Measurements from ENCODE around the gene SPAG7.

Gene SPAG7

DNA sequence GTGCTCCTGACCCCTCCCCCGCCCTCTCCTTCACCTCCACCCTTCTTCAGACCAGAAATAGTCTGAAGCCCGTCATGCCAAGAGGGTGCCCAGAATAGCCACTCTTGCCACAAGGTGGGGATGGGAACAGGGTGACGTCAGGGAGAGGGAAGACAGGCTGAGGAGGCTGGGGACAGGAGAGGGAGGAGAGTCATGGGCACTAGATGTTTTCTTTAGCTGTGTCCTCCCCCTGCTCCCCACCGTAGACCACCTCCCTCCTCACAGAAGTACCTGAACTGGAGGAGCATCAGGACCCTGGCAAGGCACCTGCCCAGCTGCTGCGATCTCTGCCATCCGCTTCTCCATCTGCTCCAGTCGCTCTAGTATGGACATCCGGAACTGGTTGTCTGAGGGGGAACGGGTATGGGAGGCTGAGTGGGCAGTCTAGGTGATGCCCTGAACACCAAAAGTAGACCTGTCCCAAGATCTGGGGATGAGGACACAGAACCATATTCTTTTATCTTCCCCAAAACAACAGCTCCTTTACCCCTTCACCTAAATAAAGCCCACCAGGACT lies 6.6 kb upstream of the SPAG7 start:
- no peak for DNase-seq (ENCODE audit: low read depth)

DNA sequence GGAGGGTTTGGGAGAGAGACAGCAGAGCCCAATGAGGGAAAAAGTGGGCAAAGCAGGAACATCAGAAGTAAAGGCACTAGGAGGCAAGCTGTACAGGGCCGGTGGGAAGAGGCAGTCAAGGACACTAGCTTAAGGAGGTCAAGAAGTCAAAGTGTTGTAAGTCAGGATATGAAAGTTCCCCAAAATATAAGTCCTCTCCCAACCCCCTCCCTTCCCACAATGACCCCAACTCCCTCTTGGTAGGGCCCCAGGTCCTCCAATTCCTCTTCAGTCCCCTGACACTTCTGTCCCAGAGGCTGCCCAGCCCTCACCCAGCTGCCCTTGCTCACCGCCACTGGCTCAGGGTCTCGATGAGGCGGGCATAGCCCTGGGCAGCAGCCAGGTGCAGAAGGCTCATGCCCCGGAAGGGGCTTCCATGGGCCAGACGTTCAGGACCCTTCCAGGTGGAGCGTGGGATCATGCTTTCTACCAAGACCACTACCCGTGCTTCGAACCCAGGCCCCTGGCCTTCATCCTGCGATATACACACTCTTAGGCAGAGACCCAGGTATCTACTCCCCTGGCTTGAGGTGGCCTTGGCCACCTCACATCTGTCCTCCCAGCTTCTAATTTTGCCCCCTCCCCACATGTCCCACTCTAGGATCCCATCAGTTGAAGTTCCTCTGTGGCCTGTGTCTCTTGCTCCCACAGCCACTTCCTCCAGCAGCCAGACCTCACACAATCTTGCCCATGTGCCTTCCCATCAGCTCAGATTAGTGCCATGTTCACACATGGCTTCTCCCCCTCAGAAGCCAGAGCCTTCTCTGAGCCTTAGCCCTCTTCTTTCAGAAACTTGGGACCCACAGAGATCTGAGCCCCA lies 5.9 kb upstream of the SPAG7 start:
- no peak for DNase-seq (ENCODE audit: low read depth)

DNA sequence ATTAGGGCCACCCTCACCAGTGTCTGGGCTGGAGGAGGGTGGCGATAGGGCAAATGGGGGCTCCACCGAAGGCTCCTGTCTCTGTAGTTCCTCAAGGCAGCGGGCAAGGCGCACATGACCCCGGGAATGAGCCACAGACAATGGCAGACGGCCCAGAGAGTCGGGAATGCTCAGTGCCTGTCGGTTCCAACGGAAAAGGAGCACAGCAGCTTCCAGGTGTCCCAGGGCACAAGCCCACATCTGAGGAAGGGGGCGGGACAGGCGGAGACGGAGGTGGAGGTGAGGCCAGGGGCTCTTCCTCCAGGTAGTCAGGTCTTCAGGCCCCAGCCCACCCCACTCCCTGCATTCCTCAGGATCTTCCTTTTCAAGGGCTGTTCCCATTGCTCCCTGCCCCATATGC lies 5.1 kb upstream of the SPAG7 start:
- no peak for DNase-seq (ENCODE audit: low read depth)

DNA sequence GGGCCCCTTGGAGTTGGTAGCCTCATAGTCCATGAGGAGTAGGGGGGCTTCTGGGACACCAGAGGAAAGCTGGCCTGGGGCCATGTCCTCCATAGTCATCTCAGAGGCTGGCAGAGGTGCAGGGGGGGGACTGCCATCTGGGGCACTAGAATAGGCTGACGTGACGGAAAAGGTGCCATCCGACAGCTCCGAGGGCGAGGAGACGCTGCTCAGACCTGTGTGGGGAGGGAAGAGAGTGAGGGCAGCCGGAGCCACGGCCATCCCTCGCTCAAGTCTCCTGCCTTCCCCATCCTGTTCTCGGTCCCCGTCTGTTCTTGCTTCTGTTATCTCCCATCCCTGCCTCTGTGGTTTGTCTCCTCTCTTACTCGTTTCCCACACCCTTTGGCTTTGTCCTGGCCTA lies 4.7 kb upstream of the SPAG7 start:
- no peak for DNase-seq (ENCODE audit: low read depth)

DNA sequence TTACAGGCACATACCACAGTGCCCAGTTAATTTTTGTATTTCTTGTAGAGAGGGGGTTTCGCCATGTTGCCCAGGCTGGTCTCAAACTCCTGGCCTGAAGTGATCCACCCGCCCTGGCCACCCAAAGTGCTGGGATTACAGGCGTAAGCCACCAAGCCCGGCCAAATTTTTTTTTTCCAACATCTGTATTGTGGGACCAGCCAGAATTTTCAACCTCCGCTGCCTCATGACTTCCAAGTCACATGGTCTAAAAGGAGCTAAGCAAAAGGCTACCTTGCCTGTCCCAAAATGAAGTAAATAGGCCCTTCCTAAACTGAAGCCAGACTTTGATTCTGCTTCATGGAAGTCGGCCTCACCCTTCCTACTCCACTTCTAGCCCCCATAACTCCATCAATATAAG lies 4.2 kb upstream of the SPAG7 start:
- DNase-seq (ENCODE audit: low read depth) = no peak

DNA sequence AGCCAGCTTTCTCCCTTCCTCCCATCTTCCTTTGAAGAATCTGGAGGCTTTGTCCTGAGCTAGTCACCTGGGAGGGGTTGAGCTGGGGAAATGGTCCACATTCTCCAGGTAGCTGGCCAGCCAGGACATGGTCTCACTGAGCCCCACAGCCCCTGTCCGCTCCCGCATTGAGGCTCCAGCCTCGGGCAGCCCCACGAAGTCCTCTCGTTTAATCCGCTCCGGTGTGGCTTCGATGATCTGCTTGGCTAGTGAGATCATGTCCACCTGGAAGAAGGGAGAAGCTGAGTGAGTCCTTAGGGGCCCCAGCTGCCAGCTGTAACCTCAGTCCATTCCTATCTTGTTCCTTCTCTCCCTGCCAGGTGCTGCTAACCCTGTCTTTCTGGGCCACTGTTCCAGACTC lies 2.7 kb upstream of the SPAG7 start:
- DNase-seq (ENCODE audit: low read depth) = no peak

DNA sequence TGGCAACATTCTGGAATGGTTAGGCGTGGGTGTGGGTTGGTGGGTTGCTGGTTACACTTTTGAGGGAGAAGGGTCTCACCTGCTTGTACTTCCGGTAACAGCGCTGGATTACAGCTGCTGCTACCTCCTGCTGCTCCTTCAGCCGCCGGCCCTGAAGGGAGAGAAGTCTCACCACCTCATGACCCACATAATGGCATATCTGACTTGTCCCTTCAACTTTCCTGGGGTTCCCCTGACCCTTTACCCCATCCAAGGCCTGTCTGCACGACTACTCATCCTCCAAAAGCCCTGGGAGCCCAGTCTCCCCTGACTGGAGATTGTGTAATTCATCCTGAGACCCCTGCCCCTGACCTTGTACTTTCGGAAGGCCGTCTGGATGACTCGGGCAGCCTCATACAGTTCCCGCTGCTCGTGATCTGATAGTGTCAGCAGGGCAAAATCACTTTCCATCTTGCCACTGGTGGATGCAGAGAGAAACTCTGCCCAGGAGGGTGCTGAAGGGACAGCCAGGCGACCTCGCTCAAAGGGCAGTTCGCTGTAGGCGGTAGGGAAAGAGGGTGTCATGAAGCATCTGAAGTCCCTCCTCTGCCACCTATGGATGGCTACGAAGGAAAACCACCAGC lies 2.0 kb upstream of the SPAG7 start:
- peak; percentile 32 for DNase-seq (ENCODE audit: low read depth)

DNA sequence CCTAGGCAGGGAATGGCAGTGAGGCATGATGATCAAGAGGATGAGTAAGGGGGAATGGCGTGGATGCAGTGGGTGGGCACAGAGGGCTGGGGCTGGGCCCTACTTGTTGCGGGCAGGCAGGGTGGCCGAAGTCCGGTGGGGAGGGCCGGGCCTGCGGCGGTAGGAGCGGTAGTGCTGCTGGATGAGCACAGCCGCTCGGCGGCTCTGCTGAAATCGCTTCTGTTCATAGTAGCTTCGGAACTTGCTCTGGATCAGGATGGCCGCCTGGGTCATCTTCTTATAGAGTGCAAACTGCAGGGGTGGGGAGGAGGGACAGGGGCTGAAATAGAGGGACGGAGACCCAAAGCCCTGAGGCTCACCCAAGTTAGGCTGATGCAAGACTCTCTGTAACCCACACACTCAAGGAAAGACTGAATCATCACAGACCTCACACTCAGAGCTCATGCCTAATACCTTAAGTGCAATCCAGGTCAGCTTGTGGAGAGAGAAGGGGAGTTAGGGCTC lies 1.5 kb upstream of the SPAG7 start:
- DNase-seq (ENCODE audit: low read depth) = peak; percentile 95

DNA sequence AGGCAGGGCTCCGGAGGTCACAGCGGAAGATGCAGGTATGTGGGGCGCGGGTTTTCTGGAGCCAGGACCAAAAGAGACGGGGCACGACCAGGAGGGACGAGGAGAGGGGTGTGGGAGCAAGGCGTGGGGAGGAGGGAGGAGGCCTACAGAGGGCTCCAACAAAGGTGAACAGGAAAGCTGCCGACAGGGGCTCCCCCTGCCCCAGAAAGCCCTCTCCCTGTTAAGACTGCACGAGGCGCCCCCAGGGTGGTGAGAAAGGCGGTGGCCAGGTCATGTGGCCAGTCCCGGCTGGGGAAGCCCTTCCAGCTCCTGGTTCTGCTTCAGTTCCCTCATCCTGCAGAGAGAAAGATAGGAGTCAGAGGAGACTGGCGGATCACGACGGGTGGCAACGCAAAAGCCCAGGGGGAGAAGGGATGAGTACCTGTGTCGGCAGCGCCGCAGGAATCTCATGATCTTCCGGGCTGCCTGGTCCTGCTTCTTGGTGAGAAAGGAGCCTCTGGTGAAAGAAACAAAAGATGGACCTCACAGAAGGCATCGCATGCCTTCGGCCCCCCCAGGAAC lies 949 bp upstream of the SPAG7 start:
- DNase-seq (ENCODE audit: low read depth) = no peak

DNA sequence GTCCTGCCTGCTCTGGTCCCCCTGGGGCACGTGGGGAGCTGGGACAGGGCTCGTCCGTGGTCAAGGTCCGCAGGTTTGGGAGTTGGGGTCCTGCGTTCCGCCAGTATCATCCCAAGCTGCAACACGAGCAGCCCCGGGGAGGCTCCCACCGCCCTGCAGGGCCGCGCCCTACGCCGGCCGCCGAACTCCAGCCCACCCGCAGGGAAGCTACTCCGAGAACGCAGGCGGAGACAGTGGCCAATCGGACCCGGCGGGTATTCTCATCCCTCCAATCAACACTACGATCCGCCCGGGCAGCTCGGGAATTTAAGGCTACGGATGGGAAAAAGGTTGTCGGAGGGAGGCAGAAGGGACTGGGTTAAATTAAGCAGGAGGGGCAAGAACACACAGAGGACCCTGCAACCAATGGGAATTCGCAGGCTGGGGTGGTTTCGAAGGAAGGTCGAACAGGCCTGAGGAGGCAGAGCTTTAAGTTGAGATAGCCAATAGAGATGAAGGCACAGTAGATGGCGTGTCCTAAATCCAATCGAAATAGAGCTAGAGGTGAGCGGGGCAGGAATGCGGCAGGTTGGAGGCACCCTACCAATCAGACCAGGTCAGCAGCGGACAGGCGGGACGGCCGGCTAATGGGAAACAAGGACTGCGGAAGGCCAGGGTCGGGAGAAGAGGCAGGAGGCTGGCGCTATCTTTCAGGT lies 626 bp downstream of the SPAG7 start:
- DNase-seq (ENCODE audit: low read depth) = peak; percentile 100

DNA sequence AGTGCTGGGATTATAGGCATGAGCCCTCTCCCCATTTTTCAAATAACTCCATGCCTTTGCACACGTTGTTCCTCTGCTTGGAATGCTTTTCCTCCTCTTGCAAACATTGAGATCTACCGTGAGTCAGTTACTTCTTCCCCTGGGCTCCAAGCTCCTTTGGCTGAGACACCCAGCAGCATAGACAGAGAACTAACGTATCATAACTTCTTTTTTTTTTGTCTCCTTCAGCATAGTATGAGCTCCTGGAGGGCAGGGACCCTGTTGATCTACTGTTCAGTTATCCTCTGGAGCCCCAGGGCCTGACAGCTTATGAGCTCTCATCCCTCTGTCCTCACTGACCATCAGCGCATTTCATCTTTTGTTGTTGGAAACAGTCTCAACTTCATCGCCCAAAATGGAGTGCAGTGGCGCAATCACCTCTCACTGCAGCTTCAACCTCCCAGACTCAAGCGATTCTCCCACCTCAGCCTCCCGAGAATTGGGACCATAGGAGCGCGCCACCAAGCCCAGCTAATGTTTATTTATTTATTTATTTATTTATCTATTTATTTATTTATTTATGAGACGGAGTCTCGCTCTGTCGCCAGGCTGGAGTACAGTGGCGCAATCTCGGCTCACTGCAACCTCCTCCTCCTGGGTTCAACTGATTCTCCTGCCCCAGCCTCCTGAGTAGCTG lies 2.2 kb downstream of the SPAG7 start:
- DNase-seq (ENCODE audit: low read depth) = no peak

DNA sequence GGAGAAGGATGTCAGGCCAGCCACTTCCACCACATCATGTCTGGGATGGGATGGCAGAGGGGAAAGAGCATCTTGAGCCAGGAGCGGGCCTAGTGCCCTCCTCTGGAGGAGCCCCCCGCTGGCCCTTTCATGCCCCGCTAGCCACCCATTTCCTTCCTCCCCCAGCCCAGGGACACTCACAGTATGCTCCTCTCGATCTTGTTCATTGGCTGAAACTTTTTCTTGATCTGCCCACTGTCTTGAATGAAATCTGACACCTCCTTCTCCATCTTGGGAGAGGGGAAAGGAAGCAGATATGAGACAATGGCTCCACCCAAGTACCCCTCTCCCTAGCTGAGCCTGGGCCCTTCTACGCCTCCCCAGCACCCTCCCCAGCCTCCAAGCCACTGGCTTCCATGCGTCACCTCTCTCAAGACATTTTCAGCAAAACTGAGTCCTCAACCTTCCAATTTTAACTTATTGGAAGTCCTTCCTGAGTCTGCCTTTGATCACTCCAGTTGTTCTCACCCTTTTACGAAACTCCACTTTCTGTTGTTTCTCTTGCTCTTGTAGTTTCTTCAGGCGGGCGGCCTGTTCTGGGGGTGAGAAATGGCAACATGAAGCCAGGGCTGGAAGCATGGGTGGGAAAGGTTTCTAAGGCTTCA lies 7.2 kb downstream of the SPAG7 start:
- DNase-seq (ENCODE audit: low read depth) = no peak

DNA sequence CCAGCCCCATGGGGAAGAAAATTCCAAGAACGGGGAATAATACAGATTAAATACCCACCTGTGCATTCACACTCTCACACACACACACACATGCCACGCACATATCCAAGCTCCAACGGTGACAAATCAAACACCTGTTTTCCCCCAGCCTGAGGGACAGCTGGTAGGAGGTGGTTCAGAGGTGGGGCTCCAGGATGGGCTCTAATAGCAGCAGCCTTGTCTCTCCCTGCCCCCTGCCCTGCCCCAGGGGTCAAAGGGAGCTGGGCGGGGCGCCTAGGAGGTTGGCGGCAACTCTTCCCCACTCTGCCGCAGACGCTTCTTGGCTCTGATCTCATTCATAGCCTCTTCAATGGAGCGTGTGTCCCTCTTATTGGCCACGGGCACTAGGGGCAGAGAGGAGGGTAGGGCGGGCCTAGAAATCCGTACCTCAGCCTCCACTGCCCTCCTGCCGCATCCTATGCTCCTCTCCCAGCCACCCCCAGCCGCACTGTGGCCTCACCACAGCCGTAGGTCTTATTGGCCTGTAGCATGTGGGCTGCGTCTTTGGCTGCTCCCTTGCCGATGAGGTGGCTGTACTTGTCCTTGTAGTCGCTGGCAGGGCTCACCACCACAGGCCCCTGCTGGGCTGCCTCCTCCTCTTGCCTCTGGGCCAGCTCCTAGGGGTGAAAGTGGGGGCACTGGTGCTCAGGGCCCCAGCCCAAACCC lies 8.2 kb downstream of the SPAG7 start:
- DNase-seq (ENCODE audit: low read depth) = no peak

DNA sequence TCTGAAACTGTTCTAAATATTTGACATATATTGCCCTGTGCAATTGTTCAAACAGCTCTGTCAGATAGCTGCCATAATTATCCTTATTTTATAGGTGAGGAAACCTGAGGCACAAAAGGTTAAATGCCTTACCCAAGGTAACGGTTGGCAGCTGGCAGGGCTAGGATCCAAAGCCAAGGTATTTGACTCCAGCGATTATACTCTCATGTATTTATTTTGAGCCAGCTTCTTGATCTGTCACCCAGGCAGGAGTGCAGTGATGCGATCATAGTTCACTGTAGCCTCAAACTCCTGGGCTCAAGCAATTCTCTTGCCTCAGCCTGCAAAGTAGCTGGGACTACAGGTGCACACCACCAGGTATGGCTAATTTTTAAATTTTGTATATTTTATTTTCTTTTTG lies 9.5 kb downstream of the SPAG7 start:
- no peak for DNase-seq (ENCODE audit: low read depth)

DNA sequence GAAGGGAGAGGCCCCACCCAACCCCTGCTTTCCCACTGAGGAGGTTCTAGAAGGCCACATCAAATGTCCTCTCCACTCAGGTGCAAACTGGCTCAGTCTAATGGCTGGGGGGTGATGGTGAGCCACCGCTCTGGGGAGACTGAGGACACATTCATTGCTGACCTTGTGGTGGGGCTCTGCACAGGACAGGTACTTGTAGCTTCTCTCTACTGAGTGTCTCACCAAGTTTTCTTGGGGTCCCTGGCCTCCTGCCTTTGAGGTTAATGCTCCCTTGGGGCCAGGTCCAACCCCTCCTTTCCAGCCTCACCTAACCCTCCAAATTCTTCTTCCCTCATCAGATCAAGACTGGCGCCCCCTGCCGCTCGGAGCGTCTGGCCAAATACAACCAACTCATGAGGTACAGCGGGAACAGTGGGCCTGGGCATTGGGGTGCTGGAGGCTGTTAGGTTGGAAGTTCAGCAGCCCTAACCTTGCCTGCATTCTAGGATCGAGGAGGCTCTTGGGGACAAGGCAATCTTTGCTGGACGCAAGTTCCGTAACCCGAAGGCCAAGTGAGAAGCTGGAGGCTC lies 11.0 kb downstream of the SPAG7 start:
- DNase-seq (ENCODE audit: low read depth) = no peak

DNA sequence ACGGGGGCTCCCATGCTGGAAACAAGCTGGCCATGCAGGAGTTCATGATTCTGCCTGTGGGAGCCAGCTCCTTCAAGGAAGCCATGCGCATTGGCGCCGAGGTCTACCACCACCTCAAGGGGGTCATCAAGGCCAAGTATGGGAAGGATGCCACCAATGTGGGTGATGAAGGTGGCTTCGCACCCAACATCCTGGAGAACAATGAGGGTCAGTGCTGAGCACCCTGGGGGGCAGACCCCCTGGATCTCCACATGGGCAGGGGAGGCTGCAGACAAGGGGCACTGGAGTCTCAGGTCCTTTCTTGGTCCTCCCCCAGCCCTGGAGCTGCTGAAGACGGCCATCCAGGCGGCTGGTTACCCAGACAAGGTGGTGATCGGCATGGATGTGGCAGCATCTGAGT lies 12.5 kb downstream of the SPAG7 start:
- DNase-seq (ENCODE audit: low read depth) = no peak

DNA sequence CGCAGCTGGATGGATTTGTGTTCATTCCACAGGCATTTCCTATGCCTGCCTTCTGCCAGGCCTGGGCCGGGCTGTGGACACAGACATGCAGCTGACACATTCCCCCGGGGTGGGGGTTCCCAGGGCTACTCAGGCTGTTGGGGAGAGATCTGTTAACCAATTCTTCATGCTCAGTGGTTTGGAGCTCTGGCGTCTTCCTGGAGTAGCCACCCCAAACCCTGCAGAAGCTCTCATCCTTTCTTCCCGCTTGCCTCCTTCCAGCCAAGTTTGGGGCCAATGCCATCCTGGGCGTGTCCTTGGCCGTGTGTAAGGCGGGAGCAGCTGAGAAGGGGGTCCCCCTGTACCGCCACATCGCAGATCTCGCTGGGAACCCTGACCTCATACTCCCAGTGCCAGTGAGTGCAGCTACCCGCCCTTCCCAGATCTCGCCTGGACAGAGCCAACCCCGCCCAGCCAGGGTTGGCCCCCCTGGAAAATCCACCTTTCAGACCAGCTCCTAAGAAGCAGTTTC lies 14.1 kb downstream of the SPAG7 start:
- DNase-seq (ENCODE audit: low read depth) = peak; percentile 60

DNA sequence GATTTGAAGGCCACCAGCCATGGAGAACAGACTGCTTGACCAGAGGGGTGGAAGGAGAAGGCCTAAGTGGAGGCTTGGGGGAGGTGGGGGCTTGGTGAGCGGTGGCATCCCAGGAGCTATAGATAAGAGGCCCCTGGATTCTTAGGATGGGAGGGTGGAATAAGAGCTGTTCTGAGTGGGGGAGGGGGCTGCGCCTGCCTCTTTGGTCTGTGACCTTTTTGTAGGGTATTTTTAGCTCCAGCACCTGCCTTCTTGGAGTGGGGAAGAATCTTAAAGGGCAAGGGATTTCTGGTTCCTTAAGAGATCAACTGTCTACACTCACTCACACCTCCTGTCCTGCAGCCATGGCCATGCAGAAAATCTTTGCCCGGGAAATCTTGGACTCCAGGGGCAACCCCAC lies 16.1 kb downstream of the SPAG7 start:
- no peak for DNase-seq (ENCODE audit: low read depth)

DNA sequence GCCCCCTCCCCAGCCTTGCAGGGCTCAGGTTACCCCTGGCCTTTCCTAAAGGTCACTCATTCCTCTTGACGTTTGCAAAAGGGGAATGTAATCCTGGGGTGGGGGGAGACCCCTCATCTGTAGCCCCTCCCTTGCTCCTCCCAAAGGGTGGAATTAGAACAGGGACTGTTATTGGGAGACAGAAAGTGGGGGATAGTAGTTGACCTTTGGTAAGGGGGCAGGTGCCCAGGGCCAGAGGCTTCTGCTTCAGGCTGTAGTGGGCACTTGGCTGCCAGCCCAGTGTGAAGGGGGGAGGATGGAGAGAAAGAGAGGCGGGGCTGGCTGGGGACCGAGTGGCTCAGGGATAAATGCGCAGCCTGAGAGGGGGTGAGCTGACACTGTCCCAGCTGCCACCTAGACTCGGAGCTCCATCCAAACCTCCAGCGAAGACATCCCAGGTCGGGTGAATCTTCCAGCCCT lies 16.8 kb downstream of the SPAG7 start, which contains the start of gene ENO3:
Gene ENO3, plus strand, starts transcription at position 374 of the 459 bp plus-strand sequence. CDS start 711 bp downstream, outside the sequence.
- no peak for DNase-seq (ENCODE audit: low read depth)
